22Rv1 (cell line): Measurements from ENCODE around the gene ALMS1.

Experiments
- CTCF ChIP-seq: fragments of 450-650 bp; IDR thresholded peaks from 2 replicates; pipeline ENCODE4 v1.5.1; 2017; ENCODE audit warnings: mild to moderate bottlenecking
- ZFX ChIP-seq: fragments of 450-650 bp; IDR thresholded peaks from 2 replicates; pipeline ENCODE4 v1.6.1; 2017; ENCODE audit warnings: antibody characterized with exemption, borderline replicate concordance

GRCh38 chr2:73449404-73449803, 63.8 kb downstream of the ALMS1 start:
- no peak for TF ChIP-seq CTCF
- no peak for TF ChIP-seq ZFX
